Upper lobe of left lung (tissue), 6 donors: Measurements from ENCODE around the gene SURF4. TPM values are rescaled to one million over a fixed set of nuclear protein-coding genes. Genes with fewer than 3 reads are reported as not detected.
A peak's percentile ranks its signal among the peaks of the same experiment; 100 is the strongest.
"Not testable (repeated sequence)": the region's sequence is repeated elsewhere in the genome, so short reads cannot be mapped to it uniquely, and the experiment has no call there.

Source experiments
- ATAC-seq, 2 donors: fragments of 200-7000 bp; cut with Tn5 transposase; one replicate each; pipeline ENCODE4 v1.9.1; 2022; ENCODE audit warnings: mild to moderate bottlenecking in 2 of 2, moderate library complexity in 2 of 2; ENCODE audit not compliant: low FRiP score in 2 of 2
- DNase-seq, 2 donors: peaks; one replicate each; pipeline ENCODE4 v3.0.0-alpha.2; 2019 to 2020
- H3K27ac ChIP-seq, 4 donors: fragments of 200-600 bp; sonication (generic); one replicate each; pipeline ENCODE4 v1.5.1; 2016 to 2019
- H3K27me3 ChIP-seq, 4 donors: fragments of 200-600 bp; sonication (generic); one replicate each; pipeline ENCODE4 v1.5.1; 2017 to 2019
- H3K36me3 ChIP-seq, 4 donors: fragments of 200-600 bp; sonication (generic); one replicate each; pipeline ENCODE4 v1.5.1; 2016 to 2019
- H3K4me1 ChIP-seq, 4 donors: fragments of 200-600 bp; sonication (generic); one replicate each; pipeline ENCODE4 v1.5.1; 2018 to 2019
- H3K4me3 ChIP-seq, 4 donors: fragments of 200-600 bp; sonication (generic); one replicate each; pipeline ENCODE4 v1.5.1; 2017 to 2019; ENCODE audit warnings: mild to moderate bottlenecking in 2 of 4, moderate library complexity in 1 of 4
- H3K9me3 ChIP-seq, 4 donors: fragments of 200-600 bp; sonication (generic); one replicate each; pipeline ENCODE4 v1.5.1; 2018 to 2019
- CTCF ChIP-seq, 6 experiments: fragments of 450-650 bp in 4 of 6; fragments of 200-600 bp in 2 of 6; sonication (generic) in 2 of 6; IDR thresholded peaks; one replicate each; pipeline ENCODE4 v1.5.1; 2016 to 2019; ENCODE audit warnings: antibody characterized with exemption in 6 of 6
- EP300 ChIP-seq, 4 donors: sonication (generic); formaldehyde crosslinking; IDR thresholded peaks; one replicate each; pipeline ENCODE4 v1.5.1; 2017; ENCODE audit warnings: antibody characterized with exemption in 4 of 4, control low read depth in 2 of 4
- POLR2A ChIP-seq, 4 donors: fragments of 450-650 bp; IDR thresholded peaks; one replicate each; pipeline ENCODE4 v1.5.1; 2016 to 2017; ENCODE audit warnings: antibody characterized with exemption in 4 of 4, mild to moderate bottlenecking in 2 of 4
- POLR2AphosphoS5 ChIP-seq, 2 donors: sonication (generic); formaldehyde crosslinking; IDR thresholded peaks; one replicate each; pipeline ENCODE4 v1.5.1; 2017; ENCODE audit warnings: antibody characterized with exemption in 2 of 2
- WGBS, 2 donors: methylation state at CpG; one replicate each; pipeline ENCODE4 v1.1.5; 2017 to 2018; 5-methylcytosine and 5-hydroxymethylcytosine counted together
- total RNA-seq, 6 donors: library from RNA; depleted of rRNA in 4 of 6; stranded (reverse); fragments of >200 nt in 4 of 6; gene quantifications; one replicate each; pipeline versions ENCODE4 v1.1.0 to v1.2.1, GENCODE V29; 2016 to 2021
- donor health status: DM: no; HTN: no; CAD: no; lungs with moderate emphysema.
- donor health status: DM: no; HTN: yes; CAD: no; lungs with severe emphysema.

Gene SURF4
- total RNA-seq, 6 donors from 2014 or later: 66.0 to 208 (median 137) TPM

GRCh38 chr9:133340916-133341315 lies 34.9 kb downstream of the SURF4 start:
- H3K36me3 ChIP-seq: peaks cover 4 to 72% (median 47%) of the 10 kb centered on the region in 4 donors
- whole genome bisulfite sequencing, 2 donors: 69 to 83% methylated on average over 6 to 13 of the region's 13 CpGs
- ATAC-seq (no peak), DNase-seq (peak in 1 of 2 donors; percentile 38)
- no peak for TF ChIP-seq POLR2AphosphoS5 (IDR thresholded peaks at IDR 0.05)
- no peak for TF ChIP-seq EP300 (IDR thresholded peaks at IDR 0.05)
- no peak for TF ChIP-seq POLR2A (IDR thresholded peaks at IDR 0.05)
- no peak for TF ChIP-seq CTCF (IDR thresholded peaks at IDR 0.05)
- H3K27me3 ChIP-seq: no peaks in the 10 kb centered on the region
- H3K4me3 ChIP-seq: peak overlapping the region in 1 of 4 donors; percentile 10
- peak overlapping the region in 3 of 4 donors; percentile 33 to 59 (median 47) for H3K27ac ChIP-seq
- peaks cover 4 to 34% (median 11%) of the 10 kb centered on the region in 4 donors for H3K4me1 ChIP-seq
- H3K9me3 ChIP-seq: no peaks in the 10 kb centered on the region

- Histone ChIP-seq H3K4me1 (peaks cover 7 to 38% (median 13%) of the 10 kb centered on the region in 4 donors), H3K36me3 (peaks cover 4 to 66% (median 42%) of the 10 kb centered on the region in 4 donors), H3K27ac (peak overlapping the region in 3 of 4 donors; percentile 33 to 59 (median 47)), H3K9me3 (no peaks in the 10 kb centered on the region), H3K27me3 (no peaks in the 10 kb centered on the region), H3K4me3 (peak overlapping the region in 1 of 4 donors; percentile 10)
- DNase-seq (no peak), ATAC-seq (no peak)
- no peak for TF ChIP-seq CTCF (IDR thresholded peaks at IDR 0.05)
- 39 to 57% methylated on average over 3 of the region's 3 CpGs for WGBS, 2 donors
Measured at GRCh38 chr9:133340256-133340655, 35.6 kb downstream of the SURF4 start.

- peaks cover 4 to 60% (median 38%) of the 10 kb centered on the region in 4 donors for H3K36me3 ChIP-seq
Measured at GRCh38 chr9:133339641-133340040, 36.2 kb downstream of the SURF4 start.

GRCh38 chr9:133335924-133336811 lies 39.7 kb downstream of the SURF4 start, which contains the start of gene SURF6:
Gene SURF6 (minus strand): TSS chr9:133336188. CDS start chr9:133336132, 56 bp downstream.
- peaks cover 21 to 47% (median 24%) of the 10 kb centered on the region in 4 donors for H3K4me1 ChIP-seq
- peak within 1 kb of the TSS; percentile 90 to 98 (median 93) for H3K4me3 ChIP-seq
- peak; percentile 96 to 98 for ATAC-seq
- H3K9me3 ChIP-seq: no peaks in the 10 kb centered on the region
- peaks cover 22 to 58% (median 40%) of the 10 kb centered on the region in 4 donors for H3K36me3 ChIP-seq
- H3K27ac ChIP-seq: peak within 1 kb of the TSS; percentile 50 to 84 (median 74)
- DNase-seq: peak; percentile 93 to 99
- WGBS, 2 donors: 7 to 14% methylated on average over 24 to 47 of the region's 70 CpGs
- H3K27me3 ChIP-seq: no peaks in the 10 kb centered on the region
- TF ChIP-seq EP300 (IDR thresholded peaks at IDR 0.05) (peak in 1 of 4 donors; percentile 50), CTCF (IDR thresholded peaks at IDR 0.05) (peak in 2 of 6 experiments; percentile 21 to 45), POLR2AphosphoS5 (IDR thresholded peaks at IDR 0.05) (peak; percentile 89 to 94), POLR2A (IDR thresholded peaks at IDR 0.05) (peak in 1 of 4 donors; percentile 74)

More at GRCh38 chr9:133339641-133340040, 36.2 kb downstream of the SURF4 start:
- Histone ChIP-seq H3K27ac (no peak overlapping the region), H3K4me3 (no peak overlapping the region), H3K27me3 (no peaks in the 10 kb centered on the region), H3K4me1 (peaks cover 13 to 44% (median 19%) of the 10 kb centered on the region in 4 donors), H3K9me3 (no peaks in the 10 kb centered on the region)
- TF ChIP-seq POLR2A (IDR thresholded peaks at IDR 0.05) (no peak), POLR2AphosphoS5 (IDR thresholded peaks at IDR 0.05) (no peak), CTCF (IDR thresholded peaks at IDR 0.05) (no peak), EP300 (IDR thresholded peaks at IDR 0.05) (no peak)
- DNase-seq (no peak), ATAC-seq (no peak)
- 80 to 82% methylated on average over 5 of the region's 5 CpGs for WGBS, 2 donors

GRCh38 chr9:133334888-133335287 lies 41.0 kb downstream of the SURF4 start:
- Histone ChIP-seq H3K4me3 (peak overlapping the region in 3 of 4 donors; percentile 90 to 98 (median 91)), H3K36me3 (peaks cover 31 to 57% (median 39%) of the 10 kb centered on the region in 4 donors), H3K4me1 (peaks cover 21 to 36% (median 24%) of the 10 kb centered on the region in 4 donors)
- not testable (repeated sequence) for H3K27me3 ChIP-seq, ATAC-seq, DNase-seq, H3K9me3 ChIP-seq, H3K27ac ChIP-seq
- WGBS, 2 donors: 58 to 65% methylated on average over 11 of the region's 11 CpGs
